ENCODE results near the gene PALM3. TPM values are rescaled to one million over a fixed set of nuclear protein-coding genes. Genes with fewer than 3 reads are reported as not detected.
"Not testable (repeated sequence)": the region's sequence is repeated elsewhere in the genome, so short reads cannot be mapped to it uniquely, and the experiment has no call there.

Gene PALM3
- total RNA-seq, 1 experiment from 2014 or later: not detected

- in situ Hi-C loops (cut with HindIII; ENCODE audit: low pct_unique_long_range_greater_than_20kb, low sequenced_read_pairs); DNase-seq (ENCODE audit: low read depth): not testable (repeated sequence)
These were observed 10.9 kb downstream of the PALM3 start for GRCh38 chr19:14050961-14051360.

GRCh38 chr19:14050512-14050911, 11.4 kb downstream of the PALM3 start:
- no peak for DNase-seq (ENCODE audit: low read depth)
- in situ Hi-C loops (cut with HindIII; ENCODE audit: low pct_unique_long_range_greater_than_20kb, low sequenced_read_pairs): no loop called here

GRCh38 chr19:14048443-14049153, 13.3 kb downstream of the PALM3 start:
- DNase-seq (ENCODE audit: low read depth): peak; percentile 17
- in situ Hi-C loops (cut with HindIII; ENCODE audit: low pct_unique_long_range_greater_than_20kb, low sequenced_read_pairs): no loop called here

- DNase-seq (ENCODE audit: low read depth); in situ Hi-C loops (cut with HindIII; ENCODE audit: low pct_unique_long_range_greater_than_20kb, low sequenced_read_pairs): not testable (repeated sequence)
These were observed 14.0 kb downstream of the PALM3 start for GRCh38 chr19:14047866-14048265.

GRCh38 chr19:14042659-14043608, 18.9 kb downstream of the PALM3 start:
- DNase-seq (ENCODE audit: low read depth): peak; percentile 69
- in situ Hi-C loops (cut with HindIII; ENCODE audit: low pct_unique_long_range_greater_than_20kb, low sequenced_read_pairs): not testable (repeated sequence)

- in situ Hi-C loops (cut with HindIII; ENCODE audit: low pct_unique_long_range_greater_than_20kb, low sequenced_read_pairs): no loop called here
- DNase-seq (ENCODE audit: low read depth): no peak
These were observed 22.7 kb downstream of the PALM3 start for GRCh38 chr19:14039181-14039580.

GRCh38 chr19:14035706-14036105, 26.2 kb downstream of the PALM3 start:
- DNase-seq (ENCODE audit: low read depth): peak; percentile 18
- in situ Hi-C loops (cut with HindIII; ENCODE audit: low pct_unique_long_range_greater_than_20kb, low sequenced_read_pairs): no loop called here

- DNase-seq (ENCODE audit: low read depth); in situ Hi-C loops (cut with HindIII; ENCODE audit: low pct_unique_long_range_greater_than_20kb, low sequenced_read_pairs): not testable (repeated sequence)
These were observed 26.7 kb downstream of the PALM3 start for GRCh38 chr19:14035159-14035558.

- in situ Hi-C loops (cut with HindIII; ENCODE audit: low pct_unique_long_range_greater_than_20kb, low sequenced_read_pairs): no loop called here
- DNase-seq (ENCODE audit: low read depth): no peak
These were observed 27.9 kb downstream of the PALM3 start for GRCh38 chr19:14033946-14034345.

- in situ Hi-C loops (cut with HindIII; ENCODE audit: low pct_unique_long_range_greater_than_20kb, low sequenced_read_pairs): no loop called here
These were observed 30.0 kb downstream of the PALM3 start, which contains the start of gene IL27RA for GRCh38 chr19:14031719-14032480. IL27RA (plus strand) TSS chr19:14031762; CDS start chr19:14031873, 111 bp downstream.

GRCh38 chr19:14030997-14031718, 30.7 kb downstream of the PALM3 start:
- no peak for DNase-seq (ENCODE audit: low read depth)
- in situ Hi-C loops (cut with HindIII; ENCODE audit: low pct_unique_long_range_greater_than_20kb, low sequenced_read_pairs): no loop called here

More at GRCh38 chr19:14031719-14032480, 30.0 kb downstream of the PALM3 start, which contains the start of gene IL27RA:
- DNase-seq (ENCODE audit: low read depth): peak; percentile 73

- in situ Hi-C loops (cut with HindIII; ENCODE audit: low pct_unique_long_range_greater_than_20kb, low sequenced_read_pairs): no loop called here
- DNase-seq (ENCODE audit: low read depth): no peak
These were observed 33.0 kb downstream of the PALM3 start for GRCh38 chr19:14028901-14029300.

- in situ Hi-C loops (cut with HindIII; ENCODE audit: low pct_unique_long_range_greater_than_20kb, low sequenced_read_pairs): no loop called here
- DNase-seq (ENCODE audit: low read depth): no peak
These were observed 33.9 kb downstream of the PALM3 start, which contains the start of gene RLN3 for GRCh38 chr19:14027856-14028450. RLN3 (plus strand) TSS chr19:14028148; CDS start chr19:14028205, 57 bp downstream.

GRCh38 chr19:14026652-14027192, 35.2 kb downstream of the PALM3 start:
- DNase-seq (ENCODE audit: low read depth); in situ Hi-C loops (cut with HindIII; ENCODE audit: low pct_unique_long_range_greater_than_20kb, low sequenced_read_pairs): not testable (repeated sequence)

- in situ Hi-C loops (cut with HindIII; ENCODE audit: low pct_unique_long_range_greater_than_20kb, low sequenced_read_pairs): no loop called here
- peak; percentile 58 for DNase-seq (ENCODE audit: low read depth)
These were observed 38.3 kb downstream of the PALM3 start for GRCh38 chr19:14023404-14024235.

- DNase-seq (ENCODE audit: low read depth): no peak
- in situ Hi-C loops (cut with HindIII; ENCODE audit: low pct_unique_long_range_greater_than_20kb, low sequenced_read_pairs): no loop called here
These were observed 39.4 kb downstream of the PALM3 start for GRCh38 chr19:14022469-14022868.

Measured in Caki2 (cell line).